Transverse colon (tissue), 4 donors: ENCODE data around the gene RETREG1. TPM values are rescaled to one million over a fixed set of nuclear protein-coding genes. Genes with fewer than 3 reads are reported as not detected.
A peak's percentile ranks its signal among the peaks of the same experiment; 100 is the strongest.

Experiments used
- DNase-seq: peaks from one replicate; pipeline ENCODE4 v3.0.0-alpha.2; 2019
- H3K27ac ChIP-seq, 4 donors: fragments of 200-600 bp; sonication (generic); 2 replicates each; pipeline ENCODE4 v1.5.1; 2016 to 2018; ENCODE audit warnings: inconsistent platforms in 4 of 4
- H3K27me3 ChIP-seq: fragments of 200-600 bp; sonication (generic); 2 replicates; pipeline ENCODE4 v1.5.1; 2017; ENCODE audit warnings: inconsistent platforms
- H3K36me3 ChIP-seq, 4 donors: fragments of 200-600 bp; sonication (generic); 2 replicates each; pipeline ENCODE4 v1.5.1; 2017 to 2019; ENCODE audit warnings: inconsistent platforms in 4 of 4
- H3K4me1 ChIP-seq, 4 donors: fragments of 200-600 bp; sonication (generic); 2 replicates each; pipeline ENCODE4 v1.5.1; 2017 to 2020; ENCODE audit warnings: inconsistent platforms in 4 of 4
- H3K4me3 ChIP-seq, 4 donors: fragments of 200-600 bp; sonication (generic); 1 replicate in 1 of 4; 2 replicates in 3 of 4; pipeline versions ENCODE4 v1.5.1 to v1.6.1; 2017 to 2019; ENCODE audit warnings: inconsistent platforms in 4 of 4
- H3K9me3 ChIP-seq, 2 donors: fragments of 200-600 bp; sonication (generic); 2 replicates each; pipeline ENCODE4 v1.5.1; 2017 to 2019; ENCODE audit warnings: inconsistent platforms in 2 of 2
- CTCF ChIP-seq, 5 experiments: fragments of 200-600 bp in 3 of 5; fragments of 450-650 bp in 2 of 5; sonication (generic) in 3 of 5; IDR thresholded peaks; 1 replicate in 2 of 5; 2 replicates in 3 of 5; pipeline ENCODE4 v1.5.1; 2016 to 2017; ENCODE audit warnings: antibody characterized with exemption in 5 of 5, inconsistent platforms in 3 of 5, mild to moderate bottlenecking in 2 of 5, moderate library complexity in 1 of 5
- EP300 ChIP-seq: sonication (generic); formaldehyde crosslinking; IDR thresholded peaks from one replicate; pipeline ENCODE4 v1.6.1; 2017; ENCODE audit warnings: antibody characterized with exemption, low read depth
- POLR2A ChIP-seq: fragments of 450-650 bp; IDR thresholded peaks from one replicate; pipeline ENCODE4 v1.6.1; 2016; ENCODE audit warnings: antibody characterized with exemption, mild to moderate bottlenecking, moderate library complexity
- POLR2AphosphoS5 ChIP-seq, 3 donors: sonication (generic); formaldehyde crosslinking; IDR thresholded peaks; one replicate each; pipeline ENCODE4 v1.6.1; 2016; ENCODE audit warnings: antibody characterized with exemption in 3 of 3
- WGBS, 2 donors: methylation state at CpG; one replicate each; pipeline ENCODE4 v1.1.5; 2018; ENCODE audit warnings: low coverage in 1 of 2; 5-methylcytosine and 5-hydroxymethylcytosine counted together
- in situ Hi-C, 4 donors: fragments of 200-750 bp; cut with MboI; loops; one replicate each; pipeline versions ENCODE4 v1.15.0 to v1.15.1; 2017; ENCODE audit warnings: low sequenced_read_pairs in 3 of 4, low pct_ligation_motif_present in 1 of 4, low pct_unique_long_range_greater_than_20kb in 1 of 4
- intact Hi-C: fragments of 100-400 bp; cut with DNase I; formaldehyde crosslinking; loops from one replicate; pipeline ENCODE4 v1.15.1; 2023; ENCODE audit warnings: low total_unique reads
- total RNA-seq, 4 donors: library from RNA; depleted of rRNA; stranded (reverse); fragments of >200 nt; gene quantifications; one replicate each; pipeline ENCODE4 v1.1.0, GENCODE V29; 2016

RETREG1 gene
- total RNA-seq, 4 donors from 2014 or later, result 33.2 to 93.5 (median 66.2) TPM

GRCh38 chr5:16551628-16552027, 65.2 kb downstream of the RETREG1 start:
- no peak for DNase-seq
- no peaks in the 10 kb centered on the region for H3K9me3 ChIP-seq
- H3K4me3 ChIP-seq, result no peak overlapping the region
- no peak overlapping the region for H3K27ac ChIP-seq
- 78 to 88% methylated on average over 2 of the region's 2 CpGs for WGBS, 2 donors
- no peaks in the 10 kb centered on the region for H3K27me3 ChIP-seq
- TF ChIP-seq EP300 (no peak), POLR2AphosphoS5 (IDR thresholded peaks at IDR 0.05) (no peak), POLR2A (no peak), CTCF (IDR thresholded peaks at IDR 0.05) (no peak)
- H3K36me3 ChIP-seq, result no peaks in the 10 kb centered on the region
- intact Hi-C loops, result no loop called here
- H3K4me1 ChIP-seq, result peaks cover 0 to 17% (median 7%) of the 10 kb centered on the region in 4 donors
- in situ Hi-C loops, result no loop called here

- in situ Hi-C loops, result no loop called here
- intact Hi-C loops, result no loop called here
Measured at GRCh38 chr5:16550316-16550952, 66.4 kb downstream of the RETREG1 start.

GRCh38 chr5:16549491-16550206, 67.1 kb downstream of the RETREG1 start:
- intact Hi-C loops, result no loop called here
- WGBS, 2 donors, result 77 to 85% methylated on average over 5 of the region's 5 CpGs

More at GRCh38 chr5:16550316-16550952, 66.4 kb downstream of the RETREG1 start:
- peaks cover 0 to 17% (median 7%) of the 10 kb centered on the region in 4 donors for H3K4me1 ChIP-seq
- 63 to 80% methylated on average over 6 to 7 of the region's 7 CpGs for WGBS, 2 donors
- no peak overlapping the region for H3K27ac ChIP-seq
- peak; percentile 47 for DNase-seq
- no peaks in the 10 kb centered on the region for H3K36me3 ChIP-seq
- no peak overlapping the region for H3K4me3 ChIP-seq
- H3K27me3 ChIP-seq, result no peaks in the 10 kb centered on the region
- TF ChIP-seq CTCF (IDR thresholded peaks at IDR 0.05), result peak; percentile 47 to 86 (median 70)
- TF ChIP-seq POLR2A, result no peak
- TF ChIP-seq EP300, result no peak
- no peaks in the 10 kb centered on the region for H3K9me3 ChIP-seq

GRCh38 chr5:16548812-16549211, 68.0 kb downstream of the RETREG1 start:
- TF ChIP-seq POLR2AphosphoS5 (IDR thresholded peaks at IDR 0.05) (no peak), EP300 (no peak), CTCF (IDR thresholded peaks at IDR 0.05) (no peak), POLR2A (no peak)
- H3K4me3 ChIP-seq, result no peak overlapping the region
- peak overlapping the region in 1 of 4 donors; percentile 0 for H3K27ac ChIP-seq
- no peak for DNase-seq
- H3K27me3 ChIP-seq, result no peaks in the 10 kb centered on the region
- no peaks in the 10 kb centered on the region for H3K9me3 ChIP-seq
- H3K36me3 ChIP-seq, result no peaks in the 10 kb centered on the region
- intact Hi-C loops (no loop called here), in situ Hi-C loops (loop anchor here in 1 of 4 donors (10.0 kb wide), 1 partner anchor 54 kb away; no protein-coding TSS in a partner anchor)
- 69 to 93% methylated on average over 2 to 3 of the region's 3 CpGs for WGBS, 2 donors
- H3K4me1 ChIP-seq, result peaks cover 0 to 17% (median 7%) of the 10 kb centered on the region in 4 donors

More at GRCh38 chr5:16549491-16550206, 67.1 kb downstream of the RETREG1 start:
- in situ Hi-C loops, result loop anchor here in 1 of 4 donors (10.0 kb wide), 1 partner anchor 55 kb away; no protein-coding TSS in a partner anchor
- Histone ChIP-seq H3K36me3 (no peaks in the 10 kb centered on the region), H3K4me3 (no peak overlapping the region), H3K4me1 (peaks cover 0 to 17% (median 7%) of the 10 kb centered on the region in 4 donors), H3K9me3 (no peaks in the 10 kb centered on the region), H3K27me3 (no peaks in the 10 kb centered on the region), H3K27ac (no peak overlapping the region)
- TF ChIP-seq EP300 (no peak), POLR2AphosphoS5 (IDR thresholded peaks at IDR 0.05) (no peak), POLR2A (no peak)
- no peak for DNase-seq
